HG03460 (cell line): ENCODE results near the gene ACAP1.

Experiments used
- ATAC-seq: cut with Tn5 transposase; IDR thresholded peaks from one replicate; pipeline ENCODE4 v1.9.1; 2021; ENCODE audit not compliant: unreplicated experiment

ACAP1 gene

GRCh38 chr17:7311110-7311705 is 25.1 kb upstream of the ACAP1 start:
- ATAC-seq, result no peak

GRCh38 chr17:7312432-7313087 is 23.8 kb upstream of the ACAP1 start:
- no peak for ATAC-seq

GRCh38 chr17:7313088-7313889 is 23.0 kb upstream of the ACAP1 start:
- ATAC-seq, result no peak

- ATAC-seq, result no peak
These were observed 22.2 kb upstream of the ACAP1 start for GRCh38 chr17:7313890-7314718.

- peak; percentile 77 for ATAC-seq
These were observed 21.4 kb upstream of the ACAP1 start, which contains the start of gene GPS2 for GRCh38 chr17:7314719-7315569. Gene GPS2, minus strand, starts transcription at chr17:7315360. Its CDS starts 308 bp downstream, at chr17:7315052.

- ATAC-seq, result no peak
These were observed 20.6 kb upstream of the ACAP1 start for GRCh38 chr17:7315570-7316235.

- ATAC-seq, result no peak
These were observed 19.0 kb upstream of the ACAP1 start for GRCh38 chr17:7317161-7317803.

GRCh38 chr17:7318121-7318860 is 18.0 kb upstream of the ACAP1 start:
- ATAC-seq, result no peak

- no peak for ATAC-seq
These were observed 14.9 kb upstream of the ACAP1 start for GRCh38 chr17:7321466-7321865.

- no peak for ATAC-seq
These were observed 13.7 kb upstream of the ACAP1 start for GRCh38 chr17:7322520-7323194.

GRCh38 chr17:7323731-7324437 is 12.4 kb upstream of the ACAP1 start:
- ATAC-seq, result no peak

GRCh38 chr17:7324438-7324779 is 11.9 kb upstream of the ACAP1 start:
- ATAC-seq, result no peak

- no peak for ATAC-seq
These were observed 11.2 kb upstream of the ACAP1 start for GRCh38 chr17:7325031-7325528.

GRCh38 chr17:7326186-7326585 is 10.1 kb upstream of the ACAP1 start:
- ATAC-seq, result no peak

- no peak for ATAC-seq
These were observed 9.3 kb upstream of the ACAP1 start for GRCh38 chr17:7327056-7327455.

GRCh38 chr17:7327501-7327900 is 8.8 kb upstream of the ACAP1 start:
- ATAC-seq, result no peak

GRCh38 chr17:7328009-7328408 is 8.3 kb upstream of the ACAP1 start:
- ATAC-seq, result no peak
